ENCODE measurements around the gene FEM1B. TPM values are rescaled to one million over a fixed set of nuclear protein-coding genes. Genes with fewer than 3 reads are reported as not detected.

The FEM1B gene
- total and polyA plus RNA-seq, 2 donors (not counting 3 experiments of a cell fraction or from before 2014, with no cell fraction given), result 11.1 to 33.2 TPM

DNA sequence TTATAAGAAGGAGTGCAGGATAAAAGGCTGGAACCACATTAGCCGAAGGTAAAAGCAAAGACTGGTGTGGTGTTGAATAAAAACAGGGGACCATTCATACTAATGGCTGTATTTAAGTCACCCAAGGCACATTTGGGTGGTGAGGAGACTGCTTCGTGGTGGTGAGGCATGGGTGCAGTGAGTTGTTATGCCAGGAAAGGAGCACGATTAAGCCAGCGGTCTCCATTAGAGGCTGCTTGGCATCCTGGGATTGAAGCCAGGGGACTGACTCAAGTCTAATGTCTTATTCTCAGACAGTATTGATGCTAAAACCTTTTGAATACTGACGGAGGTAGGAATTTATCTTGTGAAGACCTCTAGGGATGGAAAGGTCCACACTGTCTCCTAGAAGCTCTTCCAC is 21.9 kb downstream of the FEM1B start:
- Histone ChIP-seq H3K4me3 (replicated peaks in 1 of 3; ENCODE audit: insufficient read depth in 1 of 3, low read depth in 1 of 3, low read length in 3 of 3) (no peak overlapping the region), H3K9me3 (replicated peaks; ENCODE audit: control insufficient read depth, insufficient read depth, low read length) (no peaks in the 10 kb centered on the region), H3K4me2 (ENCODE audit: insufficient read depth, low read length) (no peak overlapping the region), H3K4me1 (ENCODE audit: control insufficient read depth, extremely low read depth, insufficient read depth, low read length) (no peaks in the 10 kb centered on the region), H3K36me3 (ENCODE audit: control insufficient read depth in 2 of 2, extremely low read depth in 1 of 2, insufficient read depth in 2 of 2, low read length in 2 of 2) (no peaks in the 10 kb centered on the region), H3K79me2 (ENCODE audit: control insufficient read depth, insufficient read depth, low read length) (no peaks in the 10 kb centered on the region), H2AFZ (ENCODE audit: low read depth, low read length) (no peak overlapping the region), H3K27me3 (ENCODE audit: control insufficient read depth in 2 of 2, insufficient read depth in 2 of 2, low read length in 2 of 2) (no peaks in the 10 kb centered on the region), H3K9ac (replicated peaks; ENCODE audit: extremely low read depth, insufficient read depth, low read length) (no peak overlapping the region), H3K9me1 (replicated peaks; ENCODE audit: control insufficient read depth, extremely low read depth, insufficient read depth, low read length) (no peaks in the 10 kb centered on the region), H4K20me1 (replicated peaks; ENCODE audit: control insufficient read depth, extremely low read depth, insufficient read depth, low read length) (no peaks in the 10 kb centered on the region), H3K27ac (ENCODE audit: insufficient read depth, low read depth, low read length) (no peak overlapping the region)
- TF ChIP-seq JUN (IDR thresholded peaks at IDR 0.05; ENCODE audit: borderline replicate concordance, insufficient read depth, insufficient read length, low read depth), result no peak
- no peak for TF ChIP-seq MYC (IDR thresholded peaks at IDR 0.05; ENCODE audit: low read depth, low read length)
- no peak for TF ChIP-seq MAX (IDR thresholded peaks at IDR 0.05; ENCODE audit: insufficient read depth, insufficient read length)
- no peak for TF ChIP-seq POLR2AphosphoS5 (IDR thresholded peaks at IDR 0.05; ENCODE audit: insufficient read depth, low read depth, low read length)
- no peak for TF ChIP-seq CTCF (IDR thresholded peaks at IDR 0.05; ENCODE audit: extremely low read depth in 1 of 2, insufficient read depth in 1 of 2, low read depth in 1 of 2, low read length in 2 of 2)
- TF ChIP-seq EZH2 (IDR thresholded peaks at IDR 0.05; ENCODE audit: borderline replicate concordance, low read depth, low read length, severe bottlenecking), result no peak
- no peak for TF ChIP-seq POLR2A (IDR thresholded peaks at IDR 0.05; ENCODE audit: low read depth, low read length)
- no peak for TF ChIP-seq FOS (IDR thresholded peaks at IDR 0.05; ENCODE audit: borderline replicate concordance, insufficient read depth, low read length)
- no peak for TF ChIP-seq GATA2 (IDR thresholded peaks at IDR 0.05; ENCODE audit: insufficient read depth, insufficient read length, low read depth, low read length)
- no peak for FAIRE-seq
- CTCF ChIA-PET, result no interaction called here
- dilution Hi-C loops (cut with MboI; ENCODE audit: extremely low pct_ligation_motif_present, low sequenced_read_pairs), result no loop called here
- intact Hi-C loops (cut with micrococcal nuclease), result no loop called here
- BruUV-seq (replicated peaks), result no TSS peak
- POLR2A ChIA-PET, result no interaction called here
- no peak for DNase-seq (ENCODE audit: low read depth, low spot score)
